Measurements from ENCODE around the gene DLG2.

DLG2 gene

DNA sequence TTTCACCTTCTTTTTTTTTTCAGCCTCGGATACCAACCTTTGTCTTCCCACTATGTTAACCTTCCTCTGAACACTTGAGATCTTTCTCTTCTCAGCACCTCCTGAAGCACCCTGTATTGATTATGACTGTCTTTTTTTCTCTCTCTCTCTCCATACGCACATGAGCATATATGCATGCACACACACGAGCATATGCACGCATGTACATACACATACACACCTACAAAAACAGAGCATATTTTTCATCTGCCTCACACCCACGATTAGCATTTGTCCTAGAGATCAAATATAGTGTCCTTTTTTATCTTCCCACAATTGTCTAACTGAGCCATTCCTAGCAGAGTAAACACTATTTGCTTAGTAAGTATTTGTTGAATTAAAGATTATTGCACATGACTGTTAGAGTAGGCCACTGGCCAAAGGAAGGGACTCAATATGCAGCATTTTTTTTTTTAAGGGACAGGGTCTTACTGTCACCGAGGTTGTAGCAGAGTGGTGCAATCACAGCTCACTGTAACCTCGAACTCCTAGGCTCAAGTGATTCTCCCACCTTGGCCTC, 1718.8 kb downstream of the DLG2 start:
- TF ChIP-seq, protein P1, sequence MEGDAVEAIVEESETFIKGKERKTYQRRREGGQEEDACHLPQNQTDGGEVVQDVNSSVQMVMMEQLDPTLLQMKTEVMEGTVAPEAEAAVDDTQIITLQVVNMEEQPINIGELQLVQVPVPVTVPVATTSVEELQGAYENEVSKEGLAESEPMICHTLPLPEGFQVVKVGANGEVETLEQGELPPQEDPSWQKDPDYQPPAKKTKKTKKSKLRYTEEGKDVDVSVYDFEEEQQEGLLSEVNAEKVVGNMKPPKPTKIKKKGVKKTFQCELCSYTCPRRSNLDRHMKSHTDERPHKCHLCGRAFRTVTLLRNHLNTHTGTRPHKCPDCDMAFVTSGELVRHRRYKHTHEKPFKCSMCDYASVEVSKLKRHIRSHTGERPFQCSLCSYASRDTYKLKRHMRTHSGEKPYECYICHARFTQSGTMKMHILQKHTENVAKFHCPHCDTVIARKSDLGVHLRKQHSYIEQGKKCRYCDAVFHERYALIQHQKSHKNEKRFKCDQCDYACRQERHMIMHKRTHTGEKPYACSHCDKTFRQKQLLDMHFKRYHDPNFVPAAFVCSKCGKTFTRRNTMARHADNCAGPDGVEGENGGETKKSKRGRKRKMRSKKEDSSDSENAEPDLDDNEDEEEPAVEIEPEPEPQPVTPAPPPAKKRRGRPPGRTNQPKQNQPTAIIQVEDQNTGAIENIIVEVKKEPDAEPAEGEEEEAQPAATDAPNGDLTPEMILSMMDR (IDR thresholded peaks at IDR 0.05; ENCODE audit: insufficient read depth, missing control alignments) = no peak
- FAIRE-seq (no peak), DNase-seq (ENCODE audit: insufficient read length, low spot score) (no peak)

- no peak for DNase-seq (ENCODE audit: insufficient read length, low spot score)
- FAIRE-seq = no peak
Observed at GRCh38 chr11:83895516-83895915, 1731.6 kb downstream of the DLG2 start.

DNA sequence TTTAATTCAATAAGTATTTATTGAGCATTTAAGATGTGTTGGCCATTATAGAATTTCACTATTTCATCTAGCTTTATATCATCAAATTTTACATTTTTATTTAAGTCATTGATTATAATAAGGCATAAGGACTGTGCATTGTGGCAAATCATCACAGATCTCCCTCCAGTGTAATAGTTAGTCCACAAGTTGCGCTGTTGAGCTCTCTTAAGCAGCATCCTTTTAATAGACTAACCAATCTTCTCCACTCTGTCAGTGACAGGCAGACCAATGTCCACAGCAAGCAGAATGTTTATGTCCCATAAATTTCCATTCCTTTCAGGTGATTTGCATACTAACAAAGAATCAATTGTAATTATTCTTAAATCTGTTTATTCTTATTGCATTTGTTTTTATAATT, 1745.7 kb downstream of the DLG2 start:
- FAIRE-seq (no peak), DNase-seq (ENCODE audit: insufficient read length, low spot score) (no peak)
- TF ChIP-seq, protein P1 (IDR thresholded peaks at IDR 0.05; ENCODE audit: insufficient read depth, missing control alignments) = no peak

More at GRCh38 chr11:83895516-83895915, 1731.6 kb downstream of the DLG2 start:
- TF ChIP-seq, protein P1 (IDR thresholded peaks at IDR 0.05; ENCODE audit: insufficient read depth, missing control alignments) = no peak

DNA sequence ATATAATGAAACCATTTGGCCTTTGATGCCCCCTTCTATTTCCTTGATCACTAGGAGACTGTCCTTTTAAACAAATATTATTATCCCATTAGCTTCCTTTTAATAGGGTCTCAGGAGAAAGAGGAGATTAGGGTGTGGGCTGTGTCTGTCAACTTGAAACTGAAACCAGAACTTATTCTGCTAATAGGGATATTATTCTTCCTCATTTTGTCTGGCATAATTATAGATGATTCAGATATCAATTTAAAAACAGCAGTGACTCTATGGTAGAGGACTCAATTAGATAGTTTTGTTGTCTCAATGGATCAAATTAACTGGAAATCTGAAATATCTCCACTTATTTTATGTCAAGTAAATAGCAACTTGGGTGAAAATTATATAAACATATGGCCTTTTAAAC, 1756.1 kb downstream of the DLG2 start:
- TF ChIP-seq, protein P1 (IDR thresholded peaks at IDR 0.05; ENCODE audit: insufficient read depth, missing control alignments) = no peak
- FAIRE-seq = no peak
- no peak for DNase-seq (ENCODE audit: insufficient read length, low spot score)

DNA sequence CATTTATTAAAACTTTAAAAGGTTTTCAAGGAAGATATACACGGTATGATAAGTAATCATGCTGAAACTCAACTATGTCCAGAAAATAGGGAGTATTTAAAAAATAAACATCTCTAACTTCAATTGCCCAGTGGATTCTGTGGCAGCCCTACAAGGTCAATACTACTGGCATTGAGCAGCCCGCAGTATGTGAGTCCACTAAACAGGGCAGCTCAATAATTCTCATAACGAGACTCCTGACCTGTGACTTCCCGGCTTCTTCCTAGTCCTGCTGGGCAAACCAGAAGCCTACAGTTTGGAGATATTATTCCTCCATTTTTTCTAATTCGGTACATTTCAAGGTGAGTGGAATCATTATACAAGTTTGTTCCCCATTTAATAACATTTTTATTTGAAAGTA, 1760.5 kb downstream of the DLG2 start:
- FAIRE-seq = no peak
- no peak for DNase-seq (ENCODE audit: insufficient read length, low spot score)
- TF ChIP-seq, protein P1 (IDR thresholded peaks at IDR 0.05; ENCODE audit: insufficient read depth, missing control alignments) = no peak

DNA sequence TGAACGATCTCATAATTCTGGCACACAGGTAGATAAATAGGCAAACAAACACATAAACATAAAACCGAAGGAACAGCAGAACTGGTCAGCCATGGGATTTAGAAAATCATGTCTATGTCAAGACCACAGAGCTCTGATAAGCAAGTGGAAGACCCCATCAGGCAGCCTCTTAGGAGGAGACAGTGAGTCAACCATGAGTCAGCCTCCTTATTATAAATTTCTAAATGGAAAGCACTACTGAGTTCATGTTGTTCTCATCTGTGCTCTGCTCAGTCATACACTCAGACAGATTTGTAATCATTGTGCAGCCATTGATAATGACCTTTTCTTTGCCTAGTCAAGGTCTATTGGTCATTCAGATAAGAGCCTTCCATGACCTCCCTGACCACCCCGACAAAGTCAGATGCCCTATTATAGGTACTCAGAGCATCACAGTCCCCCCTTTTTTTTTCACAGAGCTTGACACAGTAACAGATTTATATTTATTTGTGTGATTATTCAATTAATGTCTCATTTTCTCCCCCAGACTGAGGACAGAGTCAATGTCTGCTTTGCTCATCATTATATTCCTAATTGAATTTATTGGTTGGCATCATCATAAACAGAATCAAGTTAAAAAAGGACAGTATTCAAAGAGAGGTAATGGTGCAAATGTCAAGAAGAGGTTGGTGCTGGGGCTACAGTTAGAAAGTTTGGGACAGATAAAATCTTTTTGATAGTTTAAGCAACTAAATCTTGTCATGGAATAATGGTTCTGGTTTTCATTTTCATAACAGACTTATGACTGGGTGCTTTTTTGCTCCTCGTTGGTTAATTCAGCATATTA, 1761.3 kb downstream of the DLG2 start:
- TF ChIP-seq, protein P1 (IDR thresholded peaks at IDR 0.05; ENCODE audit: insufficient read depth, missing control alignments) = no peak
- DNase-seq (ENCODE audit: insufficient read length, low spot score) = no peak
- no peak for FAIRE-seq
